Midbrain (tissue), 1 donor: ENCODE results near the gene DOLPP1.
"Not testable (repeated sequence)": the region's sequence is repeated elsewhere in the genome, so short reads cannot be mapped to it uniquely, and the experiment has no call there.

Experiments used
- DNase-seq: peaks from one replicate; lab custom pipeline; 2025; lab: John Stamatoyannopoulos, UW

DOLPP1 gene

GRCh38 chr9:129080601-129081387, at the start of gene DOLPP1:
Gene DOLPP1, plus strand, starts transcription at chr9:129081111. Its CDS starts 21 bp downstream, at chr9:129081132.
- peak; percentile 99 for DNase-seq

GRCh38 chr9:129031514-129031913, 49.4 kb upstream of the DOLPP1 start:
- no peak for DNase-seq

GRCh38 chr9:129032541-129033159, 48.3 kb upstream of the DOLPP1 start:
- DNase-seq: no peak

GRCh38 chr9:129033216-129033615, 47.7 kb upstream of the DOLPP1 start:
- no peak for DNase-seq

GRCh38 chr9:129035838-129036237, 45.1 kb upstream of the DOLPP1 start:
- DNase-seq: not testable (repeated sequence)

GRCh38 chr9:129036241-129036922, 44.5 kb upstream of the DOLPP1 start, which contains the start of gene MIGA2:
Gene MIGA2, plus strand, starts transcription at chr9:129036626. Its CDS starts 3,969 bp downstream, at chr9:129040595.
- peak; percentile 98 for DNase-seq

- no peak for DNase-seq
Observed at GRCh38 chr9:129036923-129037766, 43.8 kb upstream of the DOLPP1 start.

GRCh38 chr9:129037767-129038098, 43.2 kb upstream of the DOLPP1 start:
- DNase-seq: no peak

GRCh38 chr9:129038109-129038852, 42.6 kb upstream of the DOLPP1 start:
- DNase-seq: no peak

GRCh38 chr9:129040113-129040643, 40.7 kb upstream of the DOLPP1 start:
- no peak for DNase-seq

- no peak for DNase-seq
Observed at GRCh38 chr9:129042016-129042415, 38.9 kb upstream of the DOLPP1 start.

- DNase-seq: no peak
Observed at GRCh38 chr9:129052592-129052991, 28.3 kb upstream of the DOLPP1 start.

- DNase-seq: no peak
Observed at GRCh38 chr9:129053020-129053419, 27.9 kb upstream of the DOLPP1 start.

GRCh38 chr9:129054163-129054851, 26.6 kb upstream of the DOLPP1 start:
- DNase-seq: no peak

GRCh38 chr9:129058965-129059795, 21.7 kb upstream of the DOLPP1 start:
- DNase-seq: no peak

GRCh38 chr9:129059796-129060785, 20.8 kb upstream of the DOLPP1 start:
- DNase-seq: no peak

GRCh38 chr9:129060991-129061390, 19.9 kb upstream of the DOLPP1 start:
- DNase-seq: no peak

GRCh38 chr9:129063061-129063460, 17.9 kb upstream of the DOLPP1 start:
- DNase-seq: no peak
